Stimulated activated CD4-positive, alpha-beta T cell treated with anti-CD3 and anti-CD28 coated beads, TNF-alpha, amount 100 ng/mL, for 1 hour (primary cell): ENCODE measurements around the gene BSDC1.

ENCODE experiments used
- DNase-seq, 3 donors: peaks; one replicate each; pipeline ENCODE4 v3.0.0-alpha.2; 2020; ENCODE audit warnings: low read depth in 3 of 3, low spot score in 1 of 3

The BSDC1 gene

GRCh38 chr1:32394890-32395432 lies 720 bp upstream of the BSDC1 start:
- DNase-seq = no peak

GRCh38 chr1:32393832-32394140 lies 455 bp downstream of the BSDC1 start:
- DNase-seq = no peak

- DNase-seq = no peak
Observed at GRCh38 chr1:32393136-32393535, 1.1 kb downstream of the BSDC1 start.

GRCh38 chr1:32392325-32392724 lies 1.9 kb downstream of the BSDC1 start:
- no peak for DNase-seq

GRCh38 chr1:32390904-32391870 lies 3.1 kb downstream of the BSDC1 start:
- DNase-seq = no peak

- DNase-seq = no peak
Observed at GRCh38 chr1:32388641-32389040, 5.6 kb downstream of the BSDC1 start.

- DNase-seq = no peak
Observed at GRCh38 chr1:32386676-32387392, 7.4 kb downstream of the BSDC1 start.

- no peak for DNase-seq
Observed at GRCh38 chr1:32380057-32380456, 14.2 kb downstream of the BSDC1 start.

- no peak for DNase-seq
Observed at GRCh38 chr1:32377541-32378220, 16.6 kb downstream of the BSDC1 start.

- no peak for DNase-seq
Observed at GRCh38 chr1:32376199-32376598, 18.0 kb downstream of the BSDC1 start.

GRCh38 chr1:32373996-32374592 lies 20.1 kb downstream of the BSDC1 start:
- no peak for DNase-seq

GRCh38 chr1:32372149-32372756 lies 22.0 kb downstream of the BSDC1 start:
- DNase-seq = peak in 1 of 3 donors; percentile 14

GRCh38 chr1:32367912-32368635 lies 26.2 kb downstream of the BSDC1 start:
- DNase-seq = no peak

- DNase-seq = no peak
Observed at GRCh38 chr1:32365445-32365844, 28.8 kb downstream of the BSDC1 start.

- no peak for DNase-seq
Observed at GRCh38 chr1:32364836-32365235, 29.4 kb downstream of the BSDC1 start.

GRCh38 chr1:32363713-32364112 lies 30.5 kb downstream of the BSDC1 start:
- DNase-seq = no peak

GRCh38 chr1:32362474-32363313 lies 31.5 kb downstream of the BSDC1 start, which contains the start of the genes FAM229A and TSSK3:
TSS of gene FAM229A (minus strand) at chr1:32362485. CDS start at chr1:32362091, 394 bp downstream.
TSS of gene TSSK3 (plus strand) at chr1:32362539. CDS start at chr1:32362702, 163 bp downstream.
- no peak for DNase-seq

GRCh38 chr1:32361674-32362473 lies 32.4 kb downstream of the BSDC1 start:
- peak in 1 of 3 donors; percentile 35 for DNase-seq
